Osteoblast (primary cell): Measurements from ENCODE around the gene CHM. TPM values are rescaled to one million over a fixed set of nuclear protein-coding genes. Genes with fewer than 3 reads are reported as not detected.

Source experiments
- DNase-seq: peaks from one replicate; pipeline ENCODE4 v3.0.0; 2011; ENCODE audit warnings: low spot score, mixed read lengths; ENCODE audit not compliant: insufficient read length; ENCODE audit errors: missing footprints
- H2AFZ ChIP-seq: 2 replicates; pipeline ENCODE4 v1.6.0; 2011; ENCODE audit warnings: mild to moderate bottlenecking, low read length
- H3K27ac ChIP-seq: 2 replicates; pipeline ENCODE4 v1.5.1; 2011; ENCODE audit warnings: mild to moderate bottlenecking, low read depth, low read length, moderate library complexity
- H3K27me3 ChIP-seq: 2 replicates; pipeline ENCODE4 v1.6.0; 2012; ENCODE audit warnings: mild to moderate bottlenecking, control low read depth, inconsistent platforms, low read length, moderate library complexity; ENCODE audit not compliant: insufficient read depth
- H3K36me3 ChIP-seq: 2 replicates; pipeline ENCODE4 v1.5.1; 2011; ENCODE audit warnings: mild to moderate bottlenecking, low read length, control low read depth, moderate library complexity; ENCODE audit not compliant: insufficient read depth
- H3K4me1 ChIP-seq: 2 replicates; pipeline ENCODE4 v1.5.1; 2011; ENCODE audit warnings: mild to moderate bottlenecking, low read length, control low read depth, moderate library complexity; ENCODE audit not compliant: insufficient read depth
- H3K4me2 ChIP-seq: 2 replicates; pipeline ENCODE4 v1.6.0; 2011; ENCODE audit warnings: mild to moderate bottlenecking, low read length; ENCODE audit not compliant: insufficient read depth
- H3K4me3 ChIP-seq: fragments of 200-600 bp; sonication (generic); 3 replicates; pipeline ENCODE4 v1.5.1; 2012; ENCODE audit warnings: mild to moderate bottlenecking, low read length, inconsistent platforms; ENCODE audit not compliant: insufficient read depth
- H3K79me2 ChIP-seq: 2 replicates; pipeline ENCODE4 v1.6.0; 2012; ENCODE audit warnings: mild to moderate bottlenecking, low read length, control low read depth, inconsistent platforms; ENCODE audit not compliant: insufficient read depth
- H3K9me3 ChIP-seq: 2 replicates; pipeline ENCODE4 v1.5.1; 2011; ENCODE audit warnings: low read depth, low read length, control low read depth
- H4K20me1 ChIP-seq: 2 replicates; pipeline ENCODE4 v1.6.0; 2012; ENCODE audit warnings: mild to moderate bottlenecking, low read length, control low read depth; ENCODE audit not compliant: insufficient read depth
- total RNA-seq: library from RNA; depleted of rRNA; stranded (reverse); fragments of >200 nt; gene quantifications from 2 replicates; pipeline ENCODE4 v1.2.3, GENCODE V29; 2012
- TF ChIP-seq, protein P1 (sequence below): IDR thresholded peaks from 2 replicates; pipeline ENCODE4 v1.5.1; 2011; ENCODE audit warnings: mild to moderate bottlenecking, low read depth, low read length, moderate library complexity; ENCODE audit errors: extremely low read depth

Gene CHM
- total RNA-seq, 1 donor = 25.3 TPM

DNA sequence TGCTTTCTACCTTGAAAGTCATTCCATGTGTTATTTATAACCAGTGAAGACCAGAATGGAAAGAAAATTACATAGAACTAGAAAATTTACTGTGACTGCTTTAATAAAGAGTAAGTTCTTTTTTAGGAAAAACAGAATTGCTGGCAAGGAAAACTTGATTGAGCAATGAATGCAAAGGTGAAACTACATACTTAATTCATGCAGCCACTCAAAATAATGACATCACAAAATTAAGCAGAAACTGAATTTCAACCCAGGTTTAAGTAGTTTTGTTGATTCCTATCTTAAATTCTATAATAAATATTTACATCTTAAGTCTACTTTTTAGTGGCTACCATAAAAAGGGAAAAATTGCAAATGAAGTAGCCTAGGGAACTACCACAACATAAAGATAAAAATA lies 14.0 kb downstream of the CHM start:
- Histone ChIP-seq H3K36me3 (no peaks in the 10 kb centered on the region), H3K9me3 (no peaks in the 10 kb centered on the region), H2AFZ (no peak overlapping the region), H3K4me1 (no peaks in the 10 kb centered on the region), H4K20me1 (peaks cover 3% of the 10 kb centered on the region), H3K79me2 (peaks cover 57% of the 10 kb centered on the region), H3K27ac (no peak overlapping the region), H3K4me2 (no peak overlapping the region), H3K27me3 (no peaks in the 10 kb centered on the region), H3K4me3 (no peak overlapping the region)
- no peak for DNase-seq
- TF ChIP-seq, protein P1, sequence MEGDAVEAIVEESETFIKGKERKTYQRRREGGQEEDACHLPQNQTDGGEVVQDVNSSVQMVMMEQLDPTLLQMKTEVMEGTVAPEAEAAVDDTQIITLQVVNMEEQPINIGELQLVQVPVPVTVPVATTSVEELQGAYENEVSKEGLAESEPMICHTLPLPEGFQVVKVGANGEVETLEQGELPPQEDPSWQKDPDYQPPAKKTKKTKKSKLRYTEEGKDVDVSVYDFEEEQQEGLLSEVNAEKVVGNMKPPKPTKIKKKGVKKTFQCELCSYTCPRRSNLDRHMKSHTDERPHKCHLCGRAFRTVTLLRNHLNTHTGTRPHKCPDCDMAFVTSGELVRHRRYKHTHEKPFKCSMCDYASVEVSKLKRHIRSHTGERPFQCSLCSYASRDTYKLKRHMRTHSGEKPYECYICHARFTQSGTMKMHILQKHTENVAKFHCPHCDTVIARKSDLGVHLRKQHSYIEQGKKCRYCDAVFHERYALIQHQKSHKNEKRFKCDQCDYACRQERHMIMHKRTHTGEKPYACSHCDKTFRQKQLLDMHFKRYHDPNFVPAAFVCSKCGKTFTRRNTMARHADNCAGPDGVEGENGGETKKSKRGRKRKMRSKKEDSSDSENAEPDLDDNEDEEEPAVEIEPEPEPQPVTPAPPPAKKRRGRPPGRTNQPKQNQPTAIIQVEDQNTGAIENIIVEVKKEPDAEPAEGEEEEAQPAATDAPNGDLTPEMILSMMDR = no peak

DNA sequence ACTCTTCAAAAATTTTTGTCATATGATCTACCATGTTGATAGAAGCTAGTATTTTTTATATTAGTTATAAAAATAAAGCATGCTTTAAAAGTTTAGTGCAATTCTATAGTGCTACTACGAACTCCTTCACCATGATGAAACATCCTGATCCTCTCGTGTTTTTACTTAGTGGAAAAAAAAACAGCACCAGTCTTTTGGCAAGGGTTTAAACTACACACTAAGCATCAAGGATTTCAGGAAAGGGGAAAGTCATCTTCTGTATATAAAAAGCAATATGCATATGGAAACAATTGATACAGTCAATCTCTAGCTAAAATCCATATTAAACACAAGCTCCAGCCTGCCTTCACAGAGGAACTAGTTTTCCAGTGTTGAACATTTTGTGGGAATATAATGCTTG lies 18.7 kb downstream of the CHM start:
- Histone ChIP-seq H3K27ac (no peak overlapping the region), H3K27me3 (no peaks in the 10 kb centered on the region), H3K36me3 (no peaks in the 10 kb centered on the region), H3K9me3 (no peaks in the 10 kb centered on the region), H3K4me2 (no peak overlapping the region), H3K4me3 (no peak overlapping the region), H3K79me2 (peaks cover 39% of the 10 kb centered on the region), H4K20me1 (no peaks in the 10 kb centered on the region), H2AFZ (no peak overlapping the region), H3K4me1 (no peaks in the 10 kb centered on the region)
- no peak for DNase-seq
- TF ChIP-seq, protein P1 = no peak

DNA sequence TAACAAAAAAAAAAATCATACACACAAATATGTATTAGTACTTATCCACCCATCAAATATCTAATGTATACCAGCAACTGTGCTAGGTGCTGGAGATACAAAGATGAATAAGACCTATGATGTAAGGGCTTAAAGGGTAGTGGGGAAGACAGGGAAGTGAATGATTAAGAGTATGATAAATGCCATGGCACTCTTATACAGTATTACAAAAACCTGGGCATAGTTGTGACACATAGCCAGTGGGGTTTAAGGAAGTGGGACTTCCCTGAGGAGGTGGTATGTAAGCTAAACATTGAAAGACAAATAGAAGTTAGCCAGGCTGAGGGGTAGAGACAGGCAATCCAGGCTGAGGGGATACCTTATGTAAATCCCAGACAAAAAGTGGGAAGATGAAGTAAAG lies 23.5 kb downstream of the CHM start:
- TF ChIP-seq, protein P1 = no peak
- peak; percentile 52 for DNase-seq
- H3K27ac ChIP-seq = no peak overlapping the region

DNA sequence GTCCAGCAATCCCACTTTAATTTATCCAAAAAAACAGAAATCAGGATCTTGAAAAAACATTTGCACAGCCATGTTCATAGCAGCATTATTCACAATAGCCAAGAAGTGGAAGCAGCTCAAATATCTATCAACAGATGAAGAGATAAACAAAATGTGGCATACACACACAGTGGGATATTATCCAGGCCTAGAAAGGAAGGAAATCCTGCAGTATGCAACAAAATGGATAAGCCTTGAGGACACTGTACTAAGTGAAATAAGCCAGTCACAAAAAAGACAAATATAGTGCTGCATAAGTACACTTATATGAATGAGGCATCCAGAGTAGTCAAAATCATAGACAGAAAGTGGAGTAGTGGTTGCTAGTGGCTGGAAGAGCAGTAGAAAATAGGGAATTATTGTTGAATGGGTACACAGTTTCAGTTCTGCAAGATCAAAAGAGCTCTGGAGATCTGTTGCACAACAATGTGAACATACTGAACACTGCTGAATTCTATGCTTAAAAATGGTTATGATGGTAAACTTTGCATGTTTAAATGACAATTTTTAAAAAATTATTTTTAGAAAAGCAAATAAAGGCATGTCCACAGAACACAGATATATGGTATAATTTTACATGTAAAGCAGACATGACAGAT lies 25.6 kb downstream of the CHM start:
- no peaks in the 10 kb centered on the region for H3K9me3 ChIP-seq
- no peak overlapping the region for H3K4me3 ChIP-seq
- no peak overlapping the region for H3K27ac ChIP-seq
- H3K27me3 ChIP-seq = no peaks in the 10 kb centered on the region
- no peak for DNase-seq
- H2AFZ ChIP-seq = no peak overlapping the region
- H3K79me2 ChIP-seq = peaks cover 7% of the 10 kb centered on the region
- H3K4me1 ChIP-seq = no peaks in the 10 kb centered on the region
- TF ChIP-seq, protein P1 = no peak
- H4K20me1 ChIP-seq = peaks cover 6% of the 10 kb centered on the region
- no peak overlapping the region for H3K4me2 ChIP-seq
- no peaks in the 10 kb centered on the region for H3K36me3 ChIP-seq

More for the DNA sequence above, 23.5 kb downstream of the CHM start:
- Histone ChIP-seq H3K36me3 (no peaks in the 10 kb centered on the region), H4K20me1 (peaks cover 6% of the 10 kb centered on the region), H3K9me3 (no peaks in the 10 kb centered on the region), H3K4me1 (no peaks in the 10 kb centered on the region), H3K27me3 (no peaks in the 10 kb centered on the region), H2AFZ (no peak overlapping the region), H3K4me3 (no peak overlapping the region), H3K4me2 (no peak overlapping the region), H3K79me2 (peaks cover 13% of the 10 kb centered on the region)
